Measurements from ENCODE around the gene SRBD1.
A peak's percentile ranks its signal among the peaks of the same experiment; 100 is the strongest.

The SRBD1 gene

GRCh38 chr2:45611020-45611859 is at the start of gene SRBD1:
Gene SRBD1 (minus strand): TSS chr2:45611267. CDS start chr2:45605441, 5,826 bp downstream.
- peak; percentile 92 to 93 for DNase-seq

GRCh38 chr2:45654250-45654649 is 43.2 kb upstream of the SRBD1 start:
- no peak for DNase-seq

- no peak for DNase-seq
Measured at GRCh38 chr2:45653122-45653913, 42.3 kb upstream of the SRBD1 start.

- no peak for DNase-seq
Measured at GRCh38 chr2:45652090-45653031, 41.3 kb upstream of the SRBD1 start.

GRCh38 chr2:45651415-45652089 is 40.5 kb upstream of the SRBD1 start, which contains the start of gene PRKCE:
Gene PRKCE (plus strand): TSS chr2:45651675.
- no peak for DNase-seq

GRCh38 chr2:45650851-45651414 is 39.9 kb upstream of the SRBD1 start:
- peak; percentile 44 to 58 for DNase-seq

GRCh38 chr2:45649858-45650811 is 39.1 kb upstream of the SRBD1 start:
- peak; percentile 12 to 42 for DNase-seq

GRCh38 chr2:45649462-45649857 is 38.4 kb upstream of the SRBD1 start:
- DNase-seq: no peak

- no peak for DNase-seq
Measured at GRCh38 chr2:45648636-45649035, 37.6 kb upstream of the SRBD1 start.

GRCh38 chr2:45647986-45648520 is 37.0 kb upstream of the SRBD1 start:
- DNase-seq: no peak

- no peak for DNase-seq
Measured at GRCh38 chr2:45647356-45647755, 36.3 kb upstream of the SRBD1 start.

- no peak for DNase-seq
Measured at GRCh38 chr2:45646289-45646688, 35.2 kb upstream of the SRBD1 start.

- DNase-seq: peak in 1 of 2 experiments; percentile 20
Measured at GRCh38 chr2:45643543-45644542, 32.8 kb upstream of the SRBD1 start.

- DNase-seq: no peak
Measured at GRCh38 chr2:45643095-45643494, 32.0 kb upstream of the SRBD1 start.

- DNase-seq: no peak
Measured at GRCh38 chr2:45640576-45640975, 29.5 kb upstream of the SRBD1 start.

- DNase-seq: no peak
Measured at GRCh38 chr2:45637440-45637839, 26.4 kb upstream of the SRBD1 start.

- DNase-seq: peak in 1 of 2 experiments; percentile 33
Measured at GRCh38 chr2:45636008-45636407, 24.9 kb upstream of the SRBD1 start.

GRCh38 chr2:45634223-45634622 is 23.2 kb upstream of the SRBD1 start:
- DNase-seq: no peak

- no peak for DNase-seq
Measured at GRCh38 chr2:45631955-45632354, 20.9 kb upstream of the SRBD1 start.

Data from SHP77 (cell line).